NCI-H2081 treated with DMSO at 0.1 percent for 48 hours (cell line): ENCODE data around the gene BORCS8.
"Not testable (repeated sequence)": the region's sequence is repeated elsewhere in the genome, so short reads cannot be mapped to it uniquely, and the experiment has no call there.

Experiments
- DNase-seq: peaks from one replicate; lab custom pipeline; 2025; lab: John Stamatoyannopoulos, UW

Gene BORCS8

DNA sequence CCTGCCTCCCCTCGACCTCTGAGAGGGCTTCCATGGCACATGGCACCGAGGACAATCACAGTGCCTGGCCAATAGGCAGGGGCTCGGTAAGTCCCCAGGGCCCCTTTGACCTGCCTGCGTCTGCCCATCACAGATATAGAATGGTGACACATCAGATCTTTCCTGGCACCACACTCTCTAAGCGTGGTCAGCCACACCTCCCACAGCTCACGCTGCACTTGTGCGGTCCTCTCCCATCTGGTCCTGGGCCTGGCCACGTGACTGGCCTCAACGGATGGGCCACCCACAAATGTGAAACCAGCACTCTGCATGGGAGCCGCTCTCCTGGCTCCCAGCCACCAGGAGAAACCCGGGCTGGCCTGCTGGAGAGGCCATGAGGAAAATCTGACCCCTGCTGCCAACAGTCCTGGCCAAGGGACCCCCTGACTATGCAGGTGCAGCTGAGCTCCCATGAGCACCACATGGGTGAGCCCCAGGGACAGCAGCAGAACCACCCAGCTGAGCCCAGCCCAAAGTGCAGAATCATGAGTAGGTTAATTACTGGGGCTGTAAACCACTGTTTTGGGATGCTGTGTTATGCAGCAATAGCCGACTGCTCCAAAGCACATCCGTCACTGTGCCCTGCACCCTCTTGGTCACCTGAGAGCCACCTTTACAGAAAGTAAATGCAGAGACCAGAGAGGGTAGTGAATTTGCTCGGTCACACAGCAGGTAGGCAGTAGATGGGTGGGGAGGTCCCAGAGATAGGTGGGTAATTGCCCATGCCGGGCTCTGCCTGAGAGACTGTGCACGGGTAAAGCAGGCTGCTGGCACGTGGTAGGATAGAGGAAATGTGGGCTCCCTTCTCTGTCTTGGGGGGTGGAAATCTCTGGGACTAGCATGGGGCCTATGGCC, 12.2 kb downstream of the BORCS8 start:
- DNase-seq: no peak

DNA sequence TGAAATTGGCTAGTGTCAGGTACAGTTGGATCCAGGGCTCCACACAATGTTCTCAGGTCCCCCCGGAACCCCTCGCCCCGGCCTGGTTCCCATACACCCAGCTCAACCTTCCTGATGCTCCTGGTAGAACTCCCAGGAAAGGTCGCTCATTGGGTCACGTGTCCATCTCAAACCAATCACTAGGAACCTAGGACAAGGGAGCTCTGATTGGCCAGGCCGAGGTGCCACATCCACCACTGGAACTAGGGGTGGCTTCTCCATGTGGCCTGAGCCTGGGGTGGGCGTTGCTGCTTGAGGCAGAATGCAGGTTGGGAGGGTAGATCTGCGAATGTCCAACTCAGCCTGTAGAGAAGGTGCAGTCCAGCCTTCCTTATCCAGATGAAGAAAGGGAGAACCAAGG, 15.0 kb downstream of the BORCS8 start:
- DNase-seq: no peak

DNA sequence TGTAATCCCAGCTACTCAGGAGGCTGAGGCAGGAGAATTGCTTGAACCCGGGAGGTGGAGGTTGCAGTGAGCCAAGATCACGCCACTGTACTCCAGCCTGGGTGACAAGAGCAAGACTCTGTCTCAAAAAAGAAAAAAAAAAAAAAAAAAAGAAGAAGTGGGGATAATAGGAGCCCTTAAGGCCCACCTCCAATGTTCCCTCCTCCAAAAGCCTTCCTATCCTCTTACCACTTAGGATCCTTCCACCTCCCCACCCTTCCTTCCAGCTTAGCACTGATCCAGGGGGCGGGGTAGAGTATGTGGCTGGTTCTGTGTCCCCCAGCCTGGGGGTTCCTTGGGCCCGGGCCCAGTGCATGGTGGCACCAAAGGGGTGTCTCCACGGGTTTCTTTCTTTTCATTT, 18.7 kb downstream of the BORCS8 start:
- DNase-seq: not testable (repeated sequence)

DNA sequence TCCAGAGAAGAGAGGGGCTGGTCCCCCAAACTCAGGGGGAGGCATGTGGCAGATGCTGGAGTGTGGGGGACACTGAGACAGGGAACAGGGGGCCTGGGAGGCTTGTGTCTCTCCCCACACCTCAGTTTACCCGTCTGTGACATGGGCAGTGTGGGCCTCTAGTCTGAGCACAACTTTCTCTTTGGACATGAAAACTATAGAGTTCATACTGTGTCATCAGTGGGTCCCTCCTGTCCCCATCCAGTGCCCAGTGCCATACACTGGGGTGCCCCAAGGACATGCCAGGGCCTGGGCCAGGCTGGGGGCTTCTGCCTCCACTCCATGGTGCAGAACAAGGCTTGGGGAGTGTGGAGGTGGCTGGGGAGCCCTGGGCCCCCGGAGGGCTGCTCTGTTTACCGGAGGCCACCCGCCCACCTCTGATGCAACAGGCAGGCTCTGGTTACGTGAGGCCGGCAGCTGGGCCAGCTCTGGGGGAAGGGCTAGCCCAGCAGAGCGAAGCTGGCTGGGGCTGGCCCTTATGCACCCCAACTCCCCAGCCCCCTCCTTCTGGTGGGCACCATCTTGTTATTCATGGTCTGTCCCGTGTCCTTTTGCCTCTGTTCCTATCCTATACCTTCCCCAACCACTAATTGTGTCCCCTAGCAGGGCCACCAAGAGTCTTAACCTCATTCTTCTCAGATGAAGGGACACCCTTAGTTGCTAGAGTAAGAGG, 20.0 kb downstream of the BORCS8 start:
- DNase-seq: no peak

DNA sequence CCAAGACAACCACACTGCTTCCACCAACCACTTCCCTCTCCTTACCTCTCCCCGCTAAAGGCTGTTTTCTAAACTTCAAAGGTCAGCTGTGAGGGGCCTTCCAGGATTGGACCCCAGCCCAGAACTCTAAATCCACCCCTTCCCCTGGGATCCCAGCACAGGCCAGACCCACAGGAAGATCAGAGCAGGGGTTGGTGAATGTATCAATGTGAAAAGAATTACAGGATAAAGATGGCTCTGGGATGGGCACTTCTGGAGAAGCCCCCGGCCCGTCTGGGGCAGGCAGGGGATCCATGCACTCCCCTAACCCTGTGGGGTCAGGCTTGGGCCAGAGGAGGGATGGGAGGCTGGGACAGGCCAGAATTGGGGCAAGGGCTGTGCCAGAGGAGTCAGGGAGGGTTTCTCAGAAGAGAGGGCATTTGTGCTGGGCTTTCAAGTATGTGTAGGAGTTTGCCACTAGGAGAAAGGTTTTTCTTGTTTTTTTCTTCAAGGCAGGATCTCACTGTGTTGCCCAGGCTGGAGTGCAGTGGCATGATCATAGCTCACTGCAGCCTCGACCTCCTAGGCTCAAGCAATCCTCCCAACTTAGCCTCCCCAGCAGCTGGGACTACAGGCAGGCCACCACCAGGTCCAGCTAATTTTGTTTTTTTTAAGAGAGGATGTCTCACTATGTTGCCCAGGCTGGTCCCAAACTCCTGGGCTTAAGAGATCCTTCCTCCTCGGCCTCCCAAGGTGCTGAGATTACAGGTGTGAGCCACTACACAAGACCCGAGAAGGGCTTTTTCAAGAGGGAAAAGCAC, 20.9 kb downstream of the BORCS8 start:
- no peak for DNase-seq

DNA sequence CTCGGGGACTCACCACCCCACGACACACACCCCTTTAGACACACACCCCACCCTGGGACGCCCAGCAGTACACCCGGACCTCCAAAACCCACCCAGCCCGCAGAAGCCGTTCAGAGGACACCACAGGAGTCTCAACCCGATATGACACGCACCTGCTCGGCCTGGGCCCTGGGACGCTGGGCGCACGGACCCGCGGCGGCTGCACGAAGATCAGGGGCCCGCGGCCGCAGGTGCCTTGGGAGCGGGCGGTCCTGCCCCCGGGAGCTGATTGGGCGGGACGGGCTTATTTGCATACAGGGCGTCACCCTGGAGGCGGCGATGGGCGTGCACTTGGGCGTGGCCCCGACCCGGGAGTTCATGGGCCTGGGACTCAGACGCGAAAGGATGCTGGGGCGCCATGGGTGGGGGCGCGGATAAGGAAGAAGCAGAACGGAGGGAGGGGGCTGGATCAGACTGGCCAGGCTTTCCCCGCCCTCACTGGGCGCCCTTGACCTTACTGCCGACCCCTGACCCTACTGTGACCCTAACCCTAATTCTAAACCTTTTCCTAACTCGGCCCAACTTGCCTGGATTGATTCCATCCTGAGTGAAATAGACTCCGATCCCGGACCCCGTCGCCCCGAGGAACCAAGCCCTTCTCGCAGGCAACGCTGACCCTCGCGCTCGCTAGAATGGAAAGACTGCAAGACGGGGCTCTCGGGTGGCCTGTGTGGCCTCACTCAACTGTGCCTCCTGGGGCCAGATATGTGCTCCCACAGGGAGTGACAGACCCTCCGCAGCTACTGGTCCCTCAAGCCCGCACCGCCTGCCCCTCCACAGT, 21.7 kb downstream of the BORCS8 start, which contains the start of gene MEF2B:
TSS of gene MEF2B (minus strand) at position 211 of the 820 bp plus-strand sequence. CDS start 19,528 bp downstream, outside the sequence.
- no peak for DNase-seq

DNA sequence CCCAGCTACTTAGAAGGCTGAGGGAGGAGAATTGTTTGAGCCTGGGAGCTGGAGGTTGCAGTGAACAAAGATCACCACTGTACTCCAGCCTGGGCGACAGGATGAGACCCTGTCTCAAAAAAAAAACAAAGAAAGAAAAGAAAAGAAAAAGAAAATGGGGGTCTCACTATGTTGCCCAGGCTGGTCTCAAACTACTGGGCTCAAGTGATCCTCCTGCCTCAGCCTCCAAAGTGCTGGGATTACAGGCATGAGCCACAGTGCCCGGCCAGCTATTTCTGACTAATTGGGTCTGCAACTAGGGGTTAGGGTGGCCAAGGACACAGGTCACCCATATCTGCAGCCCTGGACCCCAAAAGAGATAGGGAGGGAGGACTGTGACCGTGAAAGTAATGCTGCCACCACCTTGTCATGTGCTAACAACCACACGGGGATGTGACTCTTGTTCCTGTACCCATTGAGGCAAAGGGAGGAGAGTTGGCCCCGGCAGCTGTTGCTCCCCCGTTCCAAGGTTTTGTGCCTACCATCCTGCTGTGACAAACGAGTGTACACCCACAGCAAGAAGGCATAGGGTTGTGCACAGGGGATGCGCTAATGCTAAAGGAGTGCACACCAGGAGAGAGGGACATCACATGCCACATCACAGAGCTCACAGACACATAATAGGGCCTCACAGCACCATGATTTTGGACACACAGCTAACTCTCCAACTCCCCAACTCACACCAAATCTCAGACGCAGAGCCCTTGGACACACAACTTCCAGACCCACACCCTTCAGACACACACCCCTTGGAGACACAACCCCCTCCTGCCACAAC, 22.5 kb downstream of the BORCS8 start:
- DNase-seq: no peak

DNA sequence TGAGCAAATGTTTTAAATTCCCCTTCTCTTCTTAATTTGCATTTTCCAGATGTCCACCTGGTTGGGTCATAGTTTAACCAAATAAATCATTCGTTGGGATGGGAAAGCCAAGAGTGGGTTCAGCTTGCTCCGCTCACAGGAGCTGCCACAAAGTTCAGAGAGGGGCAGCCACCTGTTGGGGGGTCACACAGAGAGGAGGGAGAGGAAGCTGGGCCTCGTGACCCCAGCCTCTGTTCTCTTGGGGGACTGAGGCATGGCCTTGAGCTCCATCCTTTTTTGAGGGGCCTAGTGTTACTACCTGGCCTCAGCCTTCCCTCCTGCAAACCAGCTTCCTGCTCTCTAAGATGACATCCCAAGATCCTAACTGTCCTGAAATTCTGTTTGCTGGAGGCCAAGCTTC, 24.3 kb downstream of the BORCS8 start:
- DNase-seq: no peak

DNA sequence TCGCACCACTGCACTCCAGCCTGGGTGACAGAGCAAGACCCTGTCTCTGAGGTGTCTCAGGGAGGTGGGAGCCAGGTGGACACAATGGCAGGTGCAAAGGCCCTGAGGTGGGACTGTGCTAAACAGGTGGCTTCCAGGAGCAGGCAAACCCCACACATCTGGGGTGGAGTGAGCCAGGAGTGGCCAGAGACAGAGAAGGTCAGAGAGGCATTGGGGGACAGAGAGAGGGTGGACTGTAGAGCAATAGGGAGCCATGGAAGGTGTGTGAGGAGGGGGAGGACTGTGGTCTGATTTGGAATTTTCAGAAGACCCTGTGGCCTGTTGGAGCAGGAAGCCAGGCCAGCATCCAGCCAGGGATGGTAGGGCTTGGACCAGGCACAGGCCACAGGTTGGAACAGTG, 26.6 kb downstream of the BORCS8 start:
- no peak for DNase-seq

DNA sequence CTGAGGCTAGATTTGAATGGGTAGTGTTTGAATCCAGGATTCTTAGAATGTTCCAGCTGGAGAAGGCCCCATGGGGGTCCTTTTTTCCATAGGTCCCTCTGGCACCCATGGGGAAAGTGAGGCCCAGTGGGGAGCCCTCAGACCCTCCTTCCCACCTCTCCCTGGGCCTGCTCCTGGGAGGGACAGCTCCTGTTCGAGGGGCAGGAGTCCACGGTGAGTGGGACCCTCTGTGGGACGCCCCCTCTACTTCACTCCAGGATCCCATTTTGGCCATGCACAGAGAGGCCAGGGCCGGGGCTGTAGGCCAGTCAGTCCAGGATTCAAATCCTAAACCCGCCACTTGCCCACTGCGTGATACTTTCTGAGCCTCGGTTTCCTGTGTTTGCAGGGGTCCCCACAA, 29.5 kb downstream of the BORCS8 start:
- no peak for DNase-seq

DNA sequence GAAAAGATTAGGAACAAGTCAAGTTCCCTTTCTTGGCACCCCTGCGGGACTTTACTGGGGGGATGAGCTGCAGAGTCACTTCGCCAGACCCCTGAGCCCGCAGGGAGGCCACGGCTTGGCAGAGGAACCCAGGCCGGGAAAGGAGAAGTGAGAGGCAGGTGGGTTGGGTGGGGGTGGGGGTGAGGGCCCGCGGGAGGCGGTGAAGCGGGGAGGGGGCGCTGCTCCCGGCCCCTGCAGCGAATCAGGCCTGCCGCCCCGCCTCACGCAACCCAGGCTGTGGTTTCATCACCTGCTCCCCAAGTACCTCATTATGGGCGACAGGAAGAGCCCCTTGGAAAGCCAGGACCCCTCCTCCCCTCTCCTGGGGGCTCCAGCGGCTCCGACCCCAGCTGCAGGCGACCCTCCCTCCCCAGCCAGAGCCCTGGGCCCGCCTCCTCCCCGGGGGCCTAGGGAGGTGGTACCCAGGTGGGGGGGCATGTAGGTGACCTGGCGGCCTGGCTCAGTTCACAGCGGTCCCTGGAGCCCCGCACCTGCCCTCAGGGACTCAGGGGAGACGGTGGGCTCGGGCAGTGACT, 31.4 kb downstream of the BORCS8 start:
- no peak for DNase-seq

DNA sequence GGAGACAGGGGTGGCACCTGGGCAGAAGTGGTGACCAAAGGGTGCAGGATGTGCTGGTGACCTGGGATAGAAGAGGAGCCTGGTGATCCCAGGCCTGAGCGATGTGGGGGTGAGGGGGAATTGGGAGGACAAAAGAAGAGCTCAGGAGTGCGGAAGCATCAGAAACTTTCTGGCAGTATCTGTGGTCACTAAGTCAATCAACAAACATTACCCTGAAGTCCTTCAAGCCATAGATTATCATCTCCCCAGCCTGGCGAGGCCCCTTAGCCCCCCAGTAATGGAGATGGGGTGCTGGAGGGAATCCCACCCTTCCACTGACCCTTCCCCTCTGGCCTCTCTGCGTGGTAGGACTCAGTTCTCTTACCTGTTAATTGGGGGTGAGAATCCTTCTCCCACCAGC, 32.4 kb downstream of the BORCS8 start:
- DNase-seq: no peak

DNA sequence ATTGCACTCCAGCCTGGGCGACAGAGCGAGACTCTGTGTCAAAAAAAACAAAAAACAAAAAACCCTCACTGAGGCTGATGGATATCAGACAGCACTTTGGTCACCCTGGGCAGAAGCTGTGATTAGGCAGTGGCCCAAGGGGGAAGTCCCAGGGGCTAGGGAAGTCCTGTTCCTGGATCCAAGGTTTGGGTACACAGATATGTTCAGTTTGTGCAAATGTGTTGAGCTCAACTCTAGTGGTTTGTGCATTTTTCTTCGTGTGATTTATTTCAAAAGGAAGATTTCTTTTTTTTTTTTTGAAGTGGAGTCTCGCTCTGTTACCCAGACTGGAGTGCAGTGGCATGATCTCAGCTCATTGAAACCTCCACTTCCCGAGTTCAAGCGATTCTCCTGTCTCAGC, 34.1 kb downstream of the BORCS8 start:
- DNase-seq: no peak

DNA sequence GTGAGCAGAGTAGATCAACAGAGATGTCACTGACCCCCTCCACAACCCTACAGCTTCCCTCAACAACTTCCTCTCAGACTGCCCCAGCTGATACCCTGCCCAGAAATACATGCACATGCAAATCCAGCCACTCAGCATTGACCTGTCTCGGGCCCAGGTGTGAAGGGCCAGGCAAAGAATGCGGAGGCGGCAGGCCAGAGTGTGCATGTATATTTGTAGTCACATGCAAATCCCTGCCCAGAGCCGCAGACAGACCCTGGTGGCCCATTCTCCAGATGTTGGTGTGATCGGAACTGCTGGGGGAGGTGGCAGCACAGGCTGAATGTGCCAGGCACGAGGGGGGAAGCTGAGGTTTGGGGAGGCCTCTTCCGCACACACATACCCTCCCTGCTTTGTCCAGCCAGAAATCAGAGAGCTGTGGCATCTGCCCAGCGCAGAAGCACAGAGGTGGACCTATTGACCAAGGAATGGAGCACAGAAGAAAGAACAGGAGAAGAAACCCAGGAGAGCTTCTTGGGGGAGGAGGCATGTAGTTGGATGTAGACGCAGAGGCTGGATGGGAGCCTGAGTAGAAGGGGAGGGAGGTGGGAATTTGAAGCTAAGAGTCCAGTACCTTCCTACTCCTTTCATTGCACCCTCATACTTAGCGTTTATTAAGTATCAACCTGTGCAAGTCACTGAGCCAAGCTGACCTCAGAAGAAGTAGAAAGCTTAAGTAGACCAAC, 36.3 kb downstream of the BORCS8 start:
- DNase-seq: no peak

DNA sequence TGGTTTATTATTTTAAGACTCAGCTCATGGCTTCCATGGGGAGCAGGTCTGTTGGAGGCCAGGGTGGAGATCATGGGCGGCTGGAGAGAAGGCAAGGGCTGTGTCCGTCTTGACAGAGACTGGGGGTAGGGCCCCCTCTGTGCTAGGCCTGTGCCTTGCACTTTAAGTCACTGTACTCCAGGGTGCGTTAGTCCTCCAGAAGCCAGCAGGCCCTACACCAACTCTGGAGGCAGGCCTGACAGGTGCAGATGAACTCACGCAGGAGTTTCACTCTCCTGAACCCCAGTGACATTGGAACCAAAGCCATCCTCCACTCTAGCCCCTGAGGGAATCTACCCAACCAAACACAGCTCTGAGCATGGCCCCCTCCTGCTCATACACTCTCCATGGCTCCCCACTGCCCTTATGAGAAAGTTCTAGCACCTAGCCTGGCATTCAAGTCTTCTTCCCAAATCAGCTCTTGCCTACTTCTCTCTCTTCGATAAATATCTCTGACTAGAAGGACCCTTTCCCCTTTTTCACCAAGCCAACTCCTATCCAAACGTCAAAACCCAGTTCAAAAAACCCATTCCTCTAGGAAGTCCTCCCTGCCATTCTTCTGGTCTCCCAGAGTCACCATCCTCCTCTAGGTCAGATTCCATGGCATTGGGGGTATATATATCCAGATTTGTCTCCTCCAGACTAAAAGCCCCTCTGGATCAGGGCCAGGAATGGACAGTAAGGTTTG, 37.0 kb downstream of the BORCS8 start:
- DNase-seq: no peak

DNA sequence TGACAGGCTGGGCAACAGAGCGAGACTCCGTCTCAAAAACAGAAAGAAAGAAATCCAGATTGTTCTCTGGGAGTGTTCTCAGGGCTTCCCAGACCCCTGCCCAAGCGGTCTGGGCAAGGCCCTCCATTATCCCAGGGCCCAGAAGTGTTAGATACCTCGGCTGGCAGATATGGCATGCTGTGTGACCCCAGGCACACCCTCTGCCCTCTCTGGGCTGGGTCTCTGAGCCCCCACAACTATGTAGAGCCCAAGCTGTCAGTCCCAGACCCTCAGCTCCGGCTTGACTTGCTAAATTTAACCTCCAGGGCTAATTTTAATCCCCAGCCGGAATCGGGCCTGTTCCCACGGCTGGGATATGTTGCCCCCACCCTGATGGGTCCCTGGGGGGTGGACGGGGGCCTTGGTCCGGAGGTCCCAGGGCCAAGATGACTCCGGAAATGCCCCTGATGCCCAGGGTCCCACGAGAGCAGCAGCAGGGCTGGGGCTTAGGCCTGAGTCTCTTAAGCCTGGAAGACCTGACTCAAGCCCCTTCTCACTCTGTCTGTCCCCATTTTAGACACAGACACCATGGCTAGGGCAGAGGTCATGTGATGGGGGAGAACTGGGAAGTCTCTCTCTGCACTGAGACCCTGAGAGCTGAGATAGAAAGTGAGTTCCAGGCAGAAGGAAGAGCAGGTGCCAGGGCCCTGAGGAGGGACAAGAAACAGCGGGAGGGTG, 39.1 kb downstream of the BORCS8 start:
- DNase-seq: no peak

DNA sequence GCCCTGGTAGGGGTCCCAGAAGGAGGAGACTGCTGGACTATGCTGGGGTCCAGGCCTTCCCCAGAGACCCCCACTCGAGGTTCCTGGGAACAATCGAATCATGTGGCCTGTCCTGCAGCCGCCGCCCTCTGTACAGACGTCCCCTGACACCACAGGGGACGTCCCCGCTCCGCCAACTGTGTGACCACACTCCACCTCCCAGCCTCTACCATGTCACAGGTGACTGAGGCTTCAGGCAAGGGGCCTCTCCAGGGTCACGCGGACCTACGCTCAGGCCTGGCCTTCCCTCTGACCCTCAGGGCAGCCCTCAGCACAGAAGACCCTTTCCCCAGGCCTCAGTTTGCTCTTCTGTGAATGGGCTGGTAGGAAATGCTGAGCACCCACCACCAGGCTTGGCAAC, 40.5 kb downstream of the BORCS8 start:
- DNase-seq: no peak

DNA sequence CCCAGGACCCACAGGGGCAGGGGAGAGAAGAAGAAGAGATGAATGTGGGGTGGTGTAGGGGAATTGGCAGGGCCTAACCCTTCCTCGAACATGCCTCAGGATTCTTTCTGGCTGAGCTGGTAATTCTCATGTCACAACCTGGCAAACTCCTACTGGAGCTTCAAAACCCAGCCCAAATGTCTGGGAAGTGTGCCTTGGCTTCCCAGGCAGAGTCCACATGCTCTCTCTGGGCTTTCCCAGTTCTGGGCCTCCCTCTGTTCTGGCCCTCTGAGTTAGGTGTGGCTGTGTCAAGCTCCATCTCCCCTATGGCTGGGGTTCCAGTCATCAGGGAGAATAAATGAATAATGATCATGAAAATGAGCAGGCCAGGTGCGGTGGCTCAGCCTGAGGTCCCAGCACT, 42.5 kb downstream of the BORCS8 start:
- DNase-seq: no peak
